ENCODE data around the gene LGI1. TPM values are rescaled to one million over a fixed set of nuclear protein-coding genes. Genes with fewer than 3 reads are reported as not detected.

Gene LGI1
- total and polyA plus RNA-seq, 9 of the 15 experiments (the other 6 are each of a cell fraction or from before 2014, with no cell fraction given) = not detected

DNA sequence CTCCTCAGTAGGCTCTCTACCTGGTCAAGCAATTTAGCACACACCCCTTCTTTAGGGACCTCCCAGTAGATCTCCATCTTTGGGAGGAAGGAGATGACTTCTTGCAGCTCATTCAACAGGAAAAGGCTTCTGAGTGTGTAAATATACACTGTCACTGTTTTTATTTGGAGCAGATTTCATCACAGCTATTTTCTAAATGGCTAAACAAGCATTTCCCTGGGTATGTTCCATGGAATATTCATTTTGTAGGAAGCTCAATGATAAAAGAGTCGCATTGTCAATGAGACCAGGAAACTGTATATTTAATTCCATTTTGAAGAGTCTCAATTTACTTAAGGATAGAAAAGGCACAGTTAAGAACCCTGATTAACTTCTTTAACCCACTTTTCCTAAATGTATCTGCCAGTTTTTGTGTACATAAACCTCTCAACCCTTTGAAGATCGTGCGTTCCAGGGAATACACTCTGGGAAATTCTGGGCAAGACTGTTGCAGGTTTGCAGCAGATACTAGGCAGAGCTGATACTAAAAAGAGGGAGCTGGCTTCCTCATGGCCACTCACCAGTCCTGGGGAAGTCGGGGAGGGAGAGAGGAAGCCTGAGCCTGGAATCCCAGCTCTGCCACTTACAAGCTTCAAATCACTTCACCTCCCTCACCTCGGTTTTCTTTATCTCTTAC, 10.1 kb downstream of the LGI1 start:
- Histone ChIP-seq H3K4me2 (ENCODE audit: insufficient read depth, low read length) (no peak overlapping the region), H2AFZ (ENCODE audit: low read depth, low read length) (no peak overlapping the region), H3K9me3 (replicated peaks; ENCODE audit: control insufficient read depth, insufficient read depth, low read depth, low read length) (no peaks in the 10 kb centered on the region), H3K9me1 (ENCODE audit: control insufficient read depth, insufficient read depth, low read length) (no peaks in the 10 kb centered on the region), H4K20me1 (replicated peaks; ENCODE audit: control insufficient read depth, insufficient read depth, low read length) (no peaks in the 10 kb centered on the region), H3K4me1 (replicated peaks in 1 of 2; ENCODE audit: control insufficient read depth in 2 of 2, insufficient read depth in 2 of 2, low read length in 2 of 2) (no peaks in the 10 kb centered on the region), H3K4me3 (no peak overlapping the region), H3K79me2 (ENCODE audit: control insufficient read depth, insufficient read depth, low read length) (no peaks in the 10 kb centered on the region), H3K9ac (ENCODE audit: insufficient read depth in 1 of 2, low read depth in 2 of 2, low read length in 2 of 2) (no peak overlapping the region), H3K36me3 (ENCODE audit: control insufficient read depth, insufficient read depth, low read length) (no peaks in the 10 kb centered on the region), H3K27me3 (ENCODE audit: control insufficient read depth in 2 of 2, insufficient read depth in 2 of 2, low read length in 2 of 2) (peaks cover 0 to 3% of the 10 kb centered on the region in 2 experiments; a peak in 3 of 5 replicates), H3K27ac (ENCODE audit: extremely low read depth, low read depth, low read length) (no peak overlapping the region)
- in situ Hi-C loops (cut with MboI) = no loop called here
- ATAC-seq (no peak), DNase-seq (ENCODE audit: extremely low read depth in 1 of 4, low spot score in 3 of 4) (no peak), FAIRE-seq (no peak)
- CTCF ChIA-PET (ENCODE audit: low intra/inter-chr PET ratio) = no interaction called here
- TF ChIP-seq ZBTB1 (CRISPR knock-in tag; IDR thresholded peaks at IDR 0.05; ENCODE audit: borderline replicate concordance, low read depth) (no peak), HMGN3 (IDR thresholded peaks at IDR 0.05; ENCODE audit: borderline replicate concordance, extremely low read depth, insufficient read length, low read depth, low read length) (no peak), CHCHD3 (CRISPR knock-in tag; IDR thresholded peaks at IDR 0.05) (no peak), SP1 (CRISPR knock-in tag; IDR thresholded peaks at IDR 0.05) (no peak), DIDO1 (tag; IDR thresholded peaks at IDR 0.05; ENCODE audit: low read depth) (no peak), NR4A1 (CRISPR knock-in tag; IDR thresholded peaks at IDR 0.05) (no peak), NR4A1 (tag; IDR thresholded peaks at IDR 0.05) (no peak), ESRRB (CRISPR knock-in tag; IDR thresholded peaks at IDR 0.05; ENCODE audit: borderline replicate concordance) (no peak), ZNF551 (CRISPR knock-in tag; IDR thresholded peaks at IDR 0.05) (no peak), ZNF778 (CRISPR knock-in tag; IDR thresholded peaks at IDR 0.05) (no peak), NFIX (CRISPR knock-in tag; IDR thresholded peaks at IDR 0.05; ENCODE audit: low read depth) (no peak), PCBP1 (IDR thresholded peaks at IDR 0.05; ENCODE audit: low read depth, low read length, poor library complexity, severe bottlenecking) (no peak), ZNF224 (CRISPR knock-in tag; IDR thresholded peaks at IDR 0.05) (no peak)
- TF ChIP-seq, protein P1, sequence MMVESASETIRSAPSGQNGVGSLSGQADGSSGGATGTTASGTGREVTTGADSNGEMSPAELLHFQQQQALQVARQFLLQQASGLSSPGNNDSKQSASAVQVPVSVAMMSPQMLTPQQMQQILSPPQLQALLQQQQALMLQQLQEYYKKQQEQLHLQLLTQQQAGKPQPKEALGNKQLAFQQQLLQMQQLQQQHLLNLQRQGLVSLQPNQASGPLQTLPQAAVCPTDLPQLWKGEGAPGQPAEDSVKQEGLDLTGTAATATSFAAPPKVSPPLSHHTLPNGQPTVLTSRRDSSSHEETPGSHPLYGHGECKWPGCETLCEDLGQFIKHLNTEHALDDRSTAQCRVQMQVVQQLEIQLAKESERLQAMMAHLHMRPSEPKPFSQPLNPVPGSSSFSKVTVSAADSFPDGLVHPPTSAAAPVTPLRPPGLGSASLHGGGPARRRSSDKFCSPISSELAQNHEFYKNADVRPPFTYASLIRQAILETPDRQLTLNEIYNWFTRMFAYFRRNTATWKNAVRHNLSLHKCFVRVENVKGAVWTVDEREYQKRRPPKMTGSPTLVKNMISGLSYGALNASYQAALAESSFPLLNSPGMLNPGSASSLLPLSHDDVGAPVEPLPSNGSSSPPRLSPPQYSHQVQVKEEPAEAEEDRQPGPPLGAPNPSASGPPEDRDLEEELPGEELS (CRISPR knock-in tag; IDR thresholded peaks at IDR 0.05; ENCODE audit: borderline replicate concordance) = no peak
- TF ChIP-seq, protein P2, sequence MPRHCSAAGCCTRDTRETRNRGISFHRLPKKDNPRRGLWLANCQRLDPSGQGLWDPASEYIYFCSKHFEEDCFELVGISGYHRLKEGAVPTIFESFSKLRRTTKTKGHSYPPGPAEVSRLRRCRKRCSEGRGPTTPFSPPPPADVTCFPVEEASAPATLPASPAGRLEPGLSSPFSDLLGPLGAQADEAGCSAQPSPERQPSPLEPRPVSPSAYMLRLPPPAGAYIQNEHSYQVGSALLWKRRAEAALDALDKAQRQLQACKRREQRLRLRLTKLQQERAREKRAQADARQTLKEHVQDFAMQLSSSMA (CRISPR knock-in tag; IDR thresholded peaks at IDR 0.05) = no peak
- POLR2A ChIA-PET = no interaction called here
- intact Hi-C loops (cut with micrococcal nuclease) = no loop called here
- BruUV-seq (replicated peaks) = no TSS peak
- 0% methylated on average over 4 of the region's 5 CpGs for WGBS (ENCODE audit: insufficient coverage, low coverage, missing lambda C conversion rate)

All from K562 (cell line).